DND-41 (cell line): ENCODE measurements around the gene NEB.

Experiments
- CTCF ChIP-seq: IDR thresholded peaks from 2 replicates; pipeline ENCODE4 v1.5.1; 2012; ENCODE audit warnings: borderline replicate concordance, low read length, moderate library complexity, mild to moderate bottlenecking; ENCODE audit not compliant: poor library complexity, severe bottlenecking; ENCODE audit errors: extremely low read depth
- EZH2 ChIP-seq: IDR thresholded peaks from 3 replicates; pipeline ENCODE4 v1.6.1; 2012; ENCODE audit warnings: borderline replicate concordance, low read depth, mild to moderate bottlenecking, moderate library complexity, low read length, inconsistent platforms; ENCODE audit not compliant: severe bottlenecking

- TF ChIP-seq CTCF (peak; percentile 61), EZH2 (no peak)
Observed at GRCh38 chr2:151437630-151438029, 296.6 kb downstream of the NEB start.
